Measurements from ENCODE around the gene APOB. TPM values are rescaled to one million over a fixed set of nuclear protein-coding genes. Genes with fewer than 3 reads are reported as not detected.
A peak's percentile ranks its signal among the peaks of the same experiment; 100 is the strongest.

Gene APOB
- total RNA-seq, 8 experiments from 2014 or later: under 0.01 to 0.15 (median 0.09) TPM; not detected in 1

- Histone ChIP-seq H3K4me3 (no peak overlapping the region), H3K4me1 (replicated peaks in 1 of 2) (no peaks in the 10 kb centered on the region), H3K27ac (no peak overlapping the region)
- in situ Hi-C loops (cut with MboI; ENCODE audit: low pct_unique_long_range_greater_than_20kb in 2 of 9, low sequenced_read_pairs in 9 of 9, unreplicated experiment in 9 of 9): no loop called here
- ATAC-seq (replicated peaks in 6 of 8): no peak
- WGBS, 10 experiments: 0 to 100% (median 64%) methylated on average over 1 to 3 of the region's 3 CpGs; no CpG with 5 or more reads in 2 of the 10 experiments
These were observed 16.2 kb upstream of the APOB start for GRCh38 chr2:21059885-21060610.

GRCh38 chr2:21057097-21057496 is 13.2 kb upstream of the APOB start:
- in situ Hi-C loops (cut with MboI; ENCODE audit: low pct_unique_long_range_greater_than_20kb in 2 of 9, low sequenced_read_pairs in 9 of 9, unreplicated experiment in 9 of 9): no loop called here
- no peak for ATAC-seq (replicated peaks in 6 of 8)

GRCh38 chr2:21055879-21056790 is 12.3 kb upstream of the APOB start:
- no peak overlapping the region for H3K27ac ChIP-seq
- 36 to 92% (median 75%) methylated on average over 1 to 9 of the region's 10 CpGs; no CpG with 5 or more reads in 2 of the 10 experiments for WGBS, 10 experiments
- ATAC-seq (replicated peaks in 6 of 8): no peak
- no peaks in the 10 kb centered on the region for H3K4me1 ChIP-seq (replicated peaks in 1 of 2)
- in situ Hi-C loops (cut with MboI; ENCODE audit: low pct_unique_long_range_greater_than_20kb in 2 of 9, low sequenced_read_pairs in 9 of 9, unreplicated experiment in 9 of 9): no loop called here
- H3K4me3 ChIP-seq: no peak overlapping the region

More at GRCh38 chr2:21057097-21057496, 13.2 kb upstream of the APOB start:
- H3K4me1 ChIP-seq (replicated peaks in 1 of 2): no peaks in the 10 kb centered on the region
- no peak overlapping the region for H3K4me3 ChIP-seq
- no peak overlapping the region for H3K27ac ChIP-seq
- WGBS, 10 experiments: 14 to 100% (median 83%) methylated on average over 1 to 2 of the region's 2 CpGs; no CpG with 5 or more reads in 3 of the 10 experiments

- in situ Hi-C loops (cut with MboI; ENCODE audit: low pct_unique_long_range_greater_than_20kb in 2 of 9, low sequenced_read_pairs in 9 of 9, unreplicated experiment in 9 of 9): no loop called here
- Histone ChIP-seq H3K4me1 (replicated peaks in 1 of 2) (no peaks in the 10 kb centered on the region), H3K27ac (no peak overlapping the region), H3K4me3 (no peak overlapping the region)
- 20 to 83% (median 35%) methylated on average over 1 to 3 of the region's 3 CpGs; no CpG with 5 or more reads in 5 of the 10 experiments for WGBS, 10 experiments
- ATAC-seq (replicated peaks in 6 of 8): no peak
These were observed 11.6 kb upstream of the APOB start for GRCh38 chr2:21055451-21055850.

DNA sequence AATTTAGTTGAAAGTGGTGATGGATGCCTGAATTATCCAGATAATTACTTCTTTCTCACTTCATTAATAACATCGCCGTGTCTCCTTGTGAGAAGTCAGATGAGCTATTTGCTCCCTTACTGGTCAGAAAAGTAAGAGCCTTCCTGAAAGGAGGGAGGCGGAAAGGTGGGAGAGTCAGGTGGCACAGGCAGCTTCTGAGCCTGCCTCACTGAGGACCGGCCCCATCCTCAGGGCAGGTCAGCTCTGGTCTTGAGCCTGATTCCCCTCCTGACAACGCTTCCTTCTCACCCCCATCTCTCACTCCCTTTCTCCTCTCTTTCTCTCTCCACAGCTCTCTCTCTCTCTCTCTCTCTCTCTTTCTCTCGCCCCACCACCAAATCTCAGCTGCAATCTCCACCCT is 10.1 kb upstream of the APOB start:
- in situ Hi-C loops (cut with MboI; ENCODE audit: low pct_unique_long_range_greater_than_20kb in 2 of 9, low sequenced_read_pairs in 9 of 9, unreplicated experiment in 9 of 9): no loop called here
- WGBS, 10 experiments: 44 to 100% (median 79%) methylated on average over 1 to 5 of the region's 6 CpGs
- no peak for ATAC-seq (replicated peaks in 6 of 8)

DNA sequence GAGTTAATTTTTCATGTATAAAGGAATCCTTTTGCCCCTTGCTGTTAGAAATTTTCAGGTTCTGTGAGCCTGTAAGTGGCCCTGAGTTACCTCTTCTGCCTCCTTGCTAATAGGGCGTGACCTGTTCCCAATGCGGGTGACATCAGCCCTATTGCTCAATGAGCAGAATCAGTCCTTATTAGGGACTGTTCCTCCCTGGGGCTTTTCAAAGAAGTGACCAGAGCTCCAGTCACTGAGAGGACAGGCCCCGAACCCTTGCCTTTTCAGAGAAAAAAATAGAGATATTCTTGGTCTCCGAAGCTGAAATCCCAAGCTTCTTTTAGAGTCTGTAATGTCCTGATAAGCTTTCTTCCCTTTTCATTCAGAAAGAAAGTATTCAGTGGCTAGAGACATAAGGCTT is 8.2 kb upstream of the APOB start:
- ATAC-seq (replicated peaks in 6 of 8): peak in 2 of 8 experiments; percentile 80 to 87
- H3K4me3 ChIP-seq: no peak overlapping the region
- H3K27ac ChIP-seq: no peak overlapping the region
- in situ Hi-C loops (cut with MboI; ENCODE audit: low pct_unique_long_range_greater_than_20kb in 2 of 9, low sequenced_read_pairs in 9 of 9, unreplicated experiment in 9 of 9): no loop called here
- H3K4me1 ChIP-seq (replicated peaks in 1 of 2): peaks cover 4 to 5% of the 10 kb centered on the region in 2 donors
- WGBS, 10 experiments: 0 to 79% (median 64%) methylated on average over 2 to 4 of the region's 4 CpGs; no CpG with 5 or more reads in 3 of the 10 experiments

More for the DNA sequence above, 10.1 kb upstream of the APOB start:
- H3K4me1 ChIP-seq (replicated peaks in 1 of 2): no peaks in the 10 kb centered on the region
- H3K4me3 ChIP-seq: no peak overlapping the region
- H3K27ac ChIP-seq: no peak overlapping the region

DNA sequence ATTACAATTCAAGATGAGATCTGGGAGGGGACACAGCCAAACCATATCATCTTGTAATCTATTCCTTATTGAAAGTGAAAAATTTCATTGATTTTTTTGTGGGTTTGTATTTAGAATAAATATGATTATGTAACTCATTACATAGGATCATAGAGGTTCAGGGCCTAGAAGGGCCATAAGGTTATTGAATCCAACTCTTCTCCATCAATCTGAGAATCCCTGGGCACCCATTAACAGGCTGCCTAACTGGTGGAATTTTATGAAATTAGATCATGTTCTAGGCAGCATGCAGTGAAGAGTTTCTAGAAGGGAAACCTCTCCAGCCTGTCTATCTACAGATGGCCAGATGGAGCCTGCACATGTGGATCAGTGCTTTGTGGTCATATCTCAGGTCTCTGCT is 6.3 kb upstream of the APOB start:
- no peak overlapping the region for H3K27ac ChIP-seq
- H3K4me1 ChIP-seq (replicated peaks in 1 of 2): peaks cover 7 to 8% of the 10 kb centered on the region in 2 donors
- ATAC-seq (replicated peaks in 6 of 8): no peak
- in situ Hi-C loops (cut with MboI; ENCODE audit: low pct_unique_long_range_greater_than_20kb in 2 of 9, low sequenced_read_pairs in 9 of 9, unreplicated experiment in 9 of 9): no loop called here
- H3K4me3 ChIP-seq: no peak overlapping the region

GRCh38 chr2:21047141-21048009 is 3.5 kb upstream of the APOB start:
- no peak overlapping the region for H3K27ac ChIP-seq
- peaks cover 7 to 10% of the 10 kb centered on the region in 2 donors for H3K4me1 ChIP-seq (replicated peaks in 1 of 2)
- peak in 6 of 8 experiments; percentile 23 to 92 (median 57) for ATAC-seq (replicated peaks in 6 of 8)
- no peak overlapping the region for H3K4me3 ChIP-seq
- in situ Hi-C loops (cut with MboI; ENCODE audit: low pct_unique_long_range_greater_than_20kb in 2 of 9, low sequenced_read_pairs in 9 of 9, unreplicated experiment in 9 of 9): loop anchor here in 2 of 9 experiments (10.0 to 25.0 kb wide), 2 partner anchors 67 to 265 kb away; no protein-coding TSS in a partner anchor
- 0 to 100% (median 45%) methylated on average over 1 to 7 of the region's 8 CpGs for WGBS, 10 experiments

DNA sequence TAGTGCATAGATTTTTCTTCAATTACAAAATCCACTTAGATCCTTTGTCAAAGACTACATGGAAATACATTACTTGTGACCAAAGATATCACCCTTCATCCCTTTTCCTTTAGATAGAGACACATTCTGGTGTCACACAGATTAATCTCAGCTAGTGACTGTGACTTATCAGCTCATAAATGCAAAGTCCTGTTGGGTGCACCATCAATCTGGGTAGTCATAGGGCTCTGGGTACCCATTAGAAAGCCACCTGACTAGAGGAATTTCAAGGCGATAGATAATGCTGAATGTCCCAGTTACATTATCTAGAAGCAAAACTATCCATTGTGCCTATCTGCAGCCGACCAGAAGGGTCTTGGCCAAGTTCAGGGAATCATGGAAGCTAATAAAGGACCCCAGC is 2.6 kb upstream of the APOB start:
- no peak for ATAC-seq (replicated peaks in 6 of 8)
- no peak overlapping the region for H3K27ac ChIP-seq
- H3K4me3 ChIP-seq: no peak overlapping the region
- in situ Hi-C loops (cut with MboI; ENCODE audit: low pct_unique_long_range_greater_than_20kb in 2 of 9, low sequenced_read_pairs in 9 of 9, unreplicated experiment in 9 of 9): loop anchor here in 2 of 9 experiments (10.0 to 25.0 kb wide), 2 partner anchors 68 to 266 kb away; no protein-coding TSS in a partner anchor
- H3K4me1 ChIP-seq (replicated peaks in 1 of 2): peaks cover 7 to 10% of the 10 kb centered on the region in 2 donors
- 0 to 100% (median 83%) methylated on average over 1 to 2 of the region's 2 CpGs; no CpG with 5 or more reads in 1 of the 10 experiments for WGBS, 10 experiments

GRCh38 chr2:21044694-21045371 is 960 bp upstream of the APOB start:
- no peak for ATAC-seq (replicated peaks in 6 of 8)
- Histone ChIP-seq H3K4me1 (replicated peaks in 1 of 2) (peaks cover 7 to 10% of the 10 kb centered on the region in 2 donors), H3K4me3 (no peak overlapping the region), H3K27ac (no peak overlapping the region)
- 64 to 97% (median 80%) methylated on average over 2 to 15 of the region's 20 CpGs; no CpG with 5 or more reads in 3 of the 10 experiments for WGBS, 10 experiments
- in situ Hi-C loops (cut with MboI; ENCODE audit: low pct_unique_long_range_greater_than_20kb in 2 of 9, low sequenced_read_pairs in 9 of 9, unreplicated experiment in 9 of 9): loop anchor here in 2 of 9 experiments (10.0 to 25.0 kb wide), 2 partner anchors 70 to 267 kb away; no protein-coding TSS in a partner anchor

DNA sequence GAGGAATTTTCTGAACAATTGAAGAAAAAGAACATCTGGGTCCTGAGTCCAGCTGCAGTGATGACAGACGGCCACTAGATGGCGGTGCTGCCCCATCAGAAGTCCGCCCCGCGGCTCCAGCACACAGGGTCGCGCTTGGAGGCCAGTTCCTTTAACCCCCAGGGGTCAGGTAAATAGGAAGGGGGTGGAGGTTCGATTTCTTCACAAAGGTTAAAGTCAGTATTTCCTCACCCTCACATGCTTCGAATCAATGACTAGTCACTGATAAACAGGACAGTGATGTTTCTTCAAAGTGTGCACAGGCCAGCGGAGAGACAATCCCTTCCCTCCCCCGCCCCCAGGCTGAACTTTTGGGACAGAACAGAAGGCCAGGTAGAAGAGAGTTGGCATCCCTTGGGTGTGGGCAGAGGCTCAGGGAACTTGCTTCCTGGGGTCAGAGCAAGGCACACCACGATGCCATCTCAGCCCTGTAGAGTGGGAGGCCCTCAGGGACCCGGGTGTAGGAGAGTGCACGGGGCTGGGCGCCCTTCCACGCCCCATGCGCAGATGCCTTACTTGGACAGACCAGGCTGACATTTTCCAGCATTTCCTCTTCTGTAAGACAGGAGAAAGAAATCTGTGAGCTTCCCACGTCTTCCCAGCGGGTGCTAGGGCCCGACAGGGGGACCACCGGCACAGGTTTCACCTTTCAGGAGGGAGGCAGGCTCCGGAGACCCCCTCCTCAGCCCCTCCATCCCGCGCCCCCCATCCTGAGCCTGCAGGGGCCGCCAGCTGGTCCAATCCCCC is 722 bp downstream of the APOB start:
- WGBS, 10 experiments: 0 to 43% (median 16%) methylated on average over 2 to 13 of the region's 25 CpGs; no CpG with 5 or more reads in 6 of the 10 experiments
- Histone ChIP-seq H3K4me3 (no peak overlapping the region), H3K4me1 (replicated peaks in 1 of 2) (peaks cover 7 to 10% of the 10 kb centered on the region in 2 donors), H3K27ac (no peak overlapping the region)
- in situ Hi-C loops (cut with MboI; ENCODE audit: low pct_unique_long_range_greater_than_20kb in 2 of 9, low sequenced_read_pairs in 9 of 9, unreplicated experiment in 9 of 9): loop anchor here in 2 of 9 experiments (10.0 to 25.0 kb wide), 2 partner anchors 72 to 269 kb away; no protein-coding TSS in a partner anchor
- ATAC-seq (replicated peaks in 6 of 8): peak; percentile 30 to 74 (median 64)
